Tibial nerve (tissue), 4 donors: ENCODE measurements around the gene PIK3C2A.

Experiments used
- EP300 ChIP-seq, 2 donors: sonication (generic); formaldehyde crosslinking; IDR thresholded peaks; one replicate each; pipeline ENCODE4 v1.6.1; 2017; ENCODE audit warnings: antibody characterized with exemption in 2 of 2, mild to moderate bottlenecking in 1 of 2
- POLR2A ChIP-seq, 2 donors: fragments of 450-650 bp; IDR thresholded peaks; one replicate each; pipeline ENCODE4 v1.6.1; 2017; ENCODE audit warnings: antibody characterized with exemption in 2 of 2, mild to moderate bottlenecking in 2 of 2, moderate library complexity in 2 of 2
- TF ChIP-seq, protein P1 (sequence below), 5 experiments: fragments of 200-600 bp in 3 of 5; fragments of 450-650 bp in 2 of 5; sonication (generic) in 3 of 5; IDR thresholded peaks; one replicate each; pipeline ENCODE4 v1.5.1; 2016 to 2019; ENCODE audit warnings: antibody characterized with exemption in 5 of 5, mild to moderate bottlenecking in 3 of 5, moderate library complexity in 2 of 5

DNA sequence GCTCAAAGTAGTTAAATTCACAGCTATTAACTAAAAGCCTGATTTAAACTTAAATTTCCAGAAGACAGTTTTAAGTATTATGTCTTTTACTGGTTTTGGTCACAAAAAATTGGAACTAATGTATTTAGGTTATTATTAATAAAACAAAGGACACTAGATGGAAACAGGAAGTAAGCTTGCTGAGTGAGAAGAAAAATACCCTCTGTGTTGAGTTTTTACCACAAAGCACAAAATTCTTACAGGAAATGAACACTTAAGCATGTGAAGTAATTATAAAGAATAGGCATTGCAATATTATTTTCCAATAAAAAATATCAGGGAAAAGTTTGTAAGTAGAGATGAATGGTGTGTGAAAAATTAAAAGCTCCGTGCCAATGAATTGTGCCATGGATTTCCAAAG lies 46.3 kb downstream of the PIK3C2A start:
- TF ChIP-seq EP300 (IDR thresholded peaks at IDR 0.05) (no peak), POLR2A (IDR thresholded peaks at IDR 0.05) (no peak)
- TF ChIP-seq, protein P1, sequence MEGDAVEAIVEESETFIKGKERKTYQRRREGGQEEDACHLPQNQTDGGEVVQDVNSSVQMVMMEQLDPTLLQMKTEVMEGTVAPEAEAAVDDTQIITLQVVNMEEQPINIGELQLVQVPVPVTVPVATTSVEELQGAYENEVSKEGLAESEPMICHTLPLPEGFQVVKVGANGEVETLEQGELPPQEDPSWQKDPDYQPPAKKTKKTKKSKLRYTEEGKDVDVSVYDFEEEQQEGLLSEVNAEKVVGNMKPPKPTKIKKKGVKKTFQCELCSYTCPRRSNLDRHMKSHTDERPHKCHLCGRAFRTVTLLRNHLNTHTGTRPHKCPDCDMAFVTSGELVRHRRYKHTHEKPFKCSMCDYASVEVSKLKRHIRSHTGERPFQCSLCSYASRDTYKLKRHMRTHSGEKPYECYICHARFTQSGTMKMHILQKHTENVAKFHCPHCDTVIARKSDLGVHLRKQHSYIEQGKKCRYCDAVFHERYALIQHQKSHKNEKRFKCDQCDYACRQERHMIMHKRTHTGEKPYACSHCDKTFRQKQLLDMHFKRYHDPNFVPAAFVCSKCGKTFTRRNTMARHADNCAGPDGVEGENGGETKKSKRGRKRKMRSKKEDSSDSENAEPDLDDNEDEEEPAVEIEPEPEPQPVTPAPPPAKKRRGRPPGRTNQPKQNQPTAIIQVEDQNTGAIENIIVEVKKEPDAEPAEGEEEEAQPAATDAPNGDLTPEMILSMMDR (IDR thresholded peaks at IDR 0.05): no peak
